Right atrium auricular region (tissue), 2 donors: ENCODE measurements around the gene XAB2. TPM values are rescaled to one million over a fixed set of nuclear protein-coding genes. Genes with fewer than 3 reads are reported as not detected.
A peak's percentile ranks its signal among the peaks of the same experiment; 100 is the strongest.

Source experiments
- DNase-seq: peaks from one replicate; pipeline ENCODE4 v3.0.0-alpha.2; 2019; ENCODE audit warnings: low spot score
- H3K27ac ChIP-seq, 2 donors: fragments of 200-600 bp; sonication (generic); 1 replicate in 1 of 2; 2 replicates in 1 of 2; pipeline ENCODE4 v1.5.1; 2016 to 2019
- H3K27me3 ChIP-seq, 2 donors: fragments of 200-600 bp; sonication (generic); one replicate each; pipeline versions ENCODE4 v1.5.1 to v1.6.0; 2017 to 2019
- H3K36me3 ChIP-seq: fragments of 200-600 bp; sonication (generic); one replicate; pipeline ENCODE4 v1.5.1; 2016
- H3K4me1 ChIP-seq, 2 donors: fragments of 200-600 bp; sonication (generic); one replicate each; pipeline versions ENCODE4 v1.5.1 to v1.6.0; 2017 to 2019
- H3K4me3 ChIP-seq, 2 donors: fragments of 200-600 bp; sonication (generic); 1 replicate in 1 of 2; 2 replicates in 1 of 2; pipeline ENCODE4 v1.5.1; 2017 to 2019; ENCODE audit warnings: mild to moderate bottlenecking in 1 of 2, moderate library complexity in 1 of 2
- H3K9me3 ChIP-seq, 2 donors: fragments of 200-600 bp; sonication (generic); one replicate each; pipeline ENCODE4 v1.5.1; 2019
- total RNA-seq, 2 donors: library from RNA; depleted of rRNA; stranded (reverse); fragments of >200 nt; gene quantifications; one replicate each; pipeline ENCODE4 v1.1.0, GENCODE V29; 2016
- TF ChIP-seq, protein P1 (sequence below), 2 donors: fragments of 200-600 bp; sonication (generic); IDR thresholded peaks; one replicate each; pipeline ENCODE4 v1.5.1; 2019; ENCODE audit warnings: antibody characterized with exemption in 2 of 2

Gene XAB2
- total RNA-seq, 2 donors from 2014 or later: 21.5 to 25.9 TPM

DNA sequence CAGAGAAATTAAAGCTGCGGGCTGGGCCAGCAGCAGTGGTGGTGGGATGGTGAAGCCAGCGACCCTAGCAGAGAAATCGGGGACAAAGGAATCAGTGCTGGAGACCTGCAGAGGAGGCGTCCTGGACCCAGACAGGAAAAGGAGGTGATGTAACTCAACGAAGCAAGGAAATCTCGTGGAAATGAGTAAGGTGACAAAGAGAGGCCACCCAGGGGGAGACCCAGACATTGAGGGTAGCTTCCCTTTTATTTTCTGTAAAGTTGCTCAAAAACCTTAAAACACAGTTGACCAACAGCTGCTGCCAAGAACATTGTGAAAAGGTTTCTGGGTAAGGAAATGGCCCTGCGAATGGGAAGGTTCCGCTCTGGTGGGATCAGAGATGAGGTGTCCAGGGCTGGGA, 26.2 kb upstream of the XAB2 start:
- Histone ChIP-seq H3K36me3 (no peaks in the 10 kb centered on the region), H3K4me1 (peaks cover 0 to 8% of the 10 kb centered on the region in 2 donors), H3K27me3 (no peaks in the 10 kb centered on the region), H3K27ac (no peak overlapping the region), H3K4me3 (no peak overlapping the region), H3K9me3 (no peaks in the 10 kb centered on the region)
- TF ChIP-seq, protein P1, sequence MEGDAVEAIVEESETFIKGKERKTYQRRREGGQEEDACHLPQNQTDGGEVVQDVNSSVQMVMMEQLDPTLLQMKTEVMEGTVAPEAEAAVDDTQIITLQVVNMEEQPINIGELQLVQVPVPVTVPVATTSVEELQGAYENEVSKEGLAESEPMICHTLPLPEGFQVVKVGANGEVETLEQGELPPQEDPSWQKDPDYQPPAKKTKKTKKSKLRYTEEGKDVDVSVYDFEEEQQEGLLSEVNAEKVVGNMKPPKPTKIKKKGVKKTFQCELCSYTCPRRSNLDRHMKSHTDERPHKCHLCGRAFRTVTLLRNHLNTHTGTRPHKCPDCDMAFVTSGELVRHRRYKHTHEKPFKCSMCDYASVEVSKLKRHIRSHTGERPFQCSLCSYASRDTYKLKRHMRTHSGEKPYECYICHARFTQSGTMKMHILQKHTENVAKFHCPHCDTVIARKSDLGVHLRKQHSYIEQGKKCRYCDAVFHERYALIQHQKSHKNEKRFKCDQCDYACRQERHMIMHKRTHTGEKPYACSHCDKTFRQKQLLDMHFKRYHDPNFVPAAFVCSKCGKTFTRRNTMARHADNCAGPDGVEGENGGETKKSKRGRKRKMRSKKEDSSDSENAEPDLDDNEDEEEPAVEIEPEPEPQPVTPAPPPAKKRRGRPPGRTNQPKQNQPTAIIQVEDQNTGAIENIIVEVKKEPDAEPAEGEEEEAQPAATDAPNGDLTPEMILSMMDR (IDR thresholded peaks at IDR 0.05): no peak
- DNase-seq: no peak

DNA sequence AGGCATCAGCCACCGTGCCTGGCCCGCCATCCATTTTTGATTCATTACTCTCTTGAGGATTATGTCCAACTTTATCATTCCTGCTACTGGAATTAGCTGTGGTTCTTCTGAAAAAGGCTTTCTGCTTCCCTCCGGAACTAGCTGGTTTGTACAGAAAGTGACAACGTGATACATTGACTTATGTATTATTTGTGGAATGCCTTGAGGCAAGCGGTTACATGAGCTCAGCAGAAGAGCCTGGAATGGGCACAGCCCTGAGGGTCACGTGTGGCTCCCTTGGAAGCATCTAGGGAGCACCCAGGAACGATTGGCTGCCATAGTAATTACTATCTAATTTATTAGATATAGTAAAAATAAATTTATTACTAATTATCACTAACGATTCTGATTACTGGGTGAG, 25.1 kb upstream of the XAB2 start:
- H3K9me3 ChIP-seq: no peaks in the 10 kb centered on the region
- H3K27me3 ChIP-seq: no peaks in the 10 kb centered on the region
- TF ChIP-seq, protein P1 (IDR thresholded peaks at IDR 0.05): no peak
- H3K27ac ChIP-seq: no peak overlapping the region
- no peaks in the 10 kb centered on the region for H3K36me3 ChIP-seq
- H3K4me1 ChIP-seq: peaks cover 0 to 8% of the 10 kb centered on the region in 2 donors
- H3K4me3 ChIP-seq: no peak overlapping the region
- DNase-seq: no peak

DNA sequence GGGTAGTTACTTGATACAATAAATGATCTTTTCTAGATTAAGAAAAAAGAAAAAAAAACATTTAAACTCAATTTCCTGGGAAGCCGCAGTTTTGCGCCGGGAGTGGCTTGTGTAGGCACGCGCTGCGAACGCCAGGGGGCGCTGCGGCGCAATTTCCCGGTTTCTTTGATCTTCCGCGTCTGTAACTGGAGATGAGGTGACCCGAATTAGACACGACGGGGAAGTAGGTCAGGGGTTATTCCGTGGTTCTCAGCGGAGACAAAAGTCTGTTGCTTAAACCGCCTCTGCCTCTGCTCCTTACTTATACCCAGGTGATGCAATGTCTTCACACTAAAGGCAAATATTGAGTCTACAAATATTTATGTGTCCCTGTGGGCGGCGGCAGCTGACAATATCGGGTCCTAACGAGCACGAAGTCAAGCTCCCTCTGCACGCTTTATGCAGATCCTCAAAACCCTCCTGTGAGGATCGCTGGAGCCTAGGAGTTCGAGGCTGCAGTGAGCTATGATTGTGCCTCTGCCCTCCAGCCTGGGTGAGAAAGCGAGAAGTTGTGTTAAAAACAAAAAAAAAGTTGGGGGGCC, 22.8 kb upstream of the XAB2 start:
- Histone ChIP-seq H3K27ac (no peak overlapping the region), H3K4me3 (peak overlapping the region in 1 of 2 donors; percentile 35)
- TF ChIP-seq, protein P1 (IDR thresholded peaks at IDR 0.05): peak; percentile 97 to 98

GRCh38 chr19:7650148-7650547, 20.8 kb upstream of the XAB2 start:
- no peak overlapping the region for H3K4me3 ChIP-seq
- DNase-seq: no peak
- no peak overlapping the region for H3K27ac ChIP-seq
- no peaks in the 10 kb centered on the region for H3K9me3 ChIP-seq
- TF ChIP-seq, protein P1 (IDR thresholded peaks at IDR 0.05): no peak
- peaks cover 0 to 8% of the 10 kb centered on the region in 2 donors for H3K4me1 ChIP-seq
- H3K36me3 ChIP-seq: no peaks in the 10 kb centered on the region
- H3K27me3 ChIP-seq: no peaks in the 10 kb centered on the region

More for the DNA sequence above, 22.8 kb upstream of the XAB2 start:
- Histone ChIP-seq H3K9me3 (no peaks in the 10 kb centered on the region), H3K27me3 (no peaks in the 10 kb centered on the region), H3K4me1 (peaks cover 0 to 8% of the 10 kb centered on the region in 2 donors), H3K36me3 (no peaks in the 10 kb centered on the region)
- DNase-seq: peak; percentile 81

DNA sequence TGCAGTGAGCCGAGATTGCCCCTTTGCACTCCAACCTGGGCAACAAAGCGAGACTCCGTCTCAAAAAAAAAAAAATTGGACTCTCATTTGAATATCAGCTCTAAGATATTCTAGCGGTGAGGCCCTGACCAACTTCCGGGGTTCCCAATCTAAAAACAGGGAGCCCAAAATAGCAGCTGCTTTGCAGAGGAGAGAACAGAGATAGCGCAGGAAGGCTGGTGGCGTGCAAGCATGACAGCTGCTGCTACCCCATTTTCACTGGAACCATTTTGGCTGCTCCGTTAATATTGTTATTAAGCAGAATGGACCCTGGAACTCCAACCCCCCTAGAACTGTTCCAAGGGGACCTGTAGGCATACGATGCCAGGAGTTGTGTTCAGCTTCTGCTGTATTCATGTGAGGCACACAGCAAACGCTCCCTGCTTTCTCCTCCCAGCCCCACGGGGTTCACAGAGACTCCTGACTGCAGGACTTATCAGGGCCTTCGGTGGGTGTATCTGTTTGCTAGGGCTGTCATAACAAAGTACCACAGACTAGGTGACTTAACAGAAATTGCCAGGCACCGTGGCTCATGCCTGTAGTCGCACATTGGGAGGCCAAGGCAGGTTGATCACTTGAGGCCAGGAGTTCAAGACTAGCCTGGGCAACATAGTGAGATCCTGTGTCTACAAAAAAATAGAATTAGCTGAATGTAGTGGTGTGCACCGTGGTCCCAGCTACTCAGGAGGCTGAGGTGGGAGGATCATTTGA, 19.1 kb upstream of the XAB2 start:
- Histone ChIP-seq H3K4me1 (peaks cover 0 to 8% of the 10 kb centered on the region in 2 donors), H3K27ac (no peak overlapping the region), H3K36me3 (no peaks in the 10 kb centered on the region), H3K4me3 (no peak overlapping the region), H3K27me3 (no peaks in the 10 kb centered on the region), H3K9me3 (no peaks in the 10 kb centered on the region)
- TF ChIP-seq, protein P1 (IDR thresholded peaks at IDR 0.05): no peak
- DNase-seq: no peak
